OCI-LY1 (cell line): ENCODE measurements around the gene PRKCA.

Source experiments
- H2AFZ ChIP-seq: fragments of 200-600 bp; sonication (generic), shearing (Covaris generic); 2 replicates; pipeline ENCODE4 v1.6.0; 2014; ENCODE audit warnings: antibody characterized with exemption, mild to moderate bottlenecking, low read length
- H3F3A ChIP-seq: fragments of 200-600 bp; sonication (generic), shearing (Covaris generic); 2 replicates; pipeline ENCODE4 v1.6.0; 2014; ENCODE audit warnings: mild to moderate bottlenecking, antibody characterized with exemption, low read length, moderate library complexity; ENCODE audit not compliant: insufficient read depth
- H3K27ac ChIP-seq: fragments of 200-600 bp; sonication (generic); 2 replicates; pipeline ENCODE4 v1.5.1; 2014; ENCODE audit warnings: low read length, mixed run types, mild to moderate bottlenecking, low read depth; ENCODE audit not compliant: poor library complexity, severe bottlenecking
- H3K27me3 ChIP-seq: fragments of 200-600 bp; sonication (generic); 2 replicates; pipeline ENCODE4 v1.6.0; 2014; ENCODE audit warnings: antibody characterized with exemption, mild to moderate bottlenecking, low read length, moderate library complexity; ENCODE audit not compliant: insufficient read depth
- H3K36me3 ChIP-seq: fragments of 200-600 bp; sonication (generic); 2 replicates; pipeline ENCODE4 v1.6.1; 2014; ENCODE audit warnings: mild to moderate bottlenecking, antibody characterized with exemption, low read length, moderate library complexity, mixed read lengths; ENCODE audit not compliant: insufficient read depth
- H3K4me1 ChIP-seq: fragments of 200-600 bp; sonication (generic); 2 replicates; pipeline ENCODE4 v1.5.1; 2014; ENCODE audit warnings: mild to moderate bottlenecking, low read length, moderate library complexity; ENCODE audit not compliant: insufficient read depth, severe bottlenecking
- H3K4me2 ChIP-seq: fragments of 200-600 bp; sonication (generic), shearing (Covaris generic); 2 replicates; pipeline ENCODE4 v1.6.1; 2014; ENCODE audit warnings: low read length
- H3K4me3 ChIP-seq: fragments of 200-600 bp; sonication (generic); 2 replicates; pipeline ENCODE4 v1.5.1; 2014; ENCODE audit warnings: low read length, low read depth, mild to moderate bottlenecking, mixed read lengths; ENCODE audit not compliant: poor library complexity, severe bottlenecking
- H3K79me2 ChIP-seq: fragments of 200-600 bp; shearing (Covaris generic); 2 replicates; pipeline ENCODE4 v1.6.1; 2016; ENCODE audit warnings: mixed run types, low read length, mixed read lengths; ENCODE audit not compliant: insufficient read depth
- H3K9ac ChIP-seq: fragments of 200-600 bp; sonication (generic), shearing (Covaris generic); 2 replicates; pipeline ENCODE4 v1.6.1; 2014; ENCODE audit warnings: mild to moderate bottlenecking, low read length, mixed read lengths
- H3K9me2 ChIP-seq: fragments of 200-600 bp; sonication (generic), shearing (Covaris generic); 2 replicates; pipeline ENCODE4 v1.6.1; 2014; ENCODE audit warnings: low read depth, mild to moderate bottlenecking, low read length, mixed read lengths
- H3K9me3 ChIP-seq: fragments of 200-600 bp; shearing (Covaris generic); 2 replicates; pipeline ENCODE4 v1.6.1; 2014; ENCODE audit warnings: low read length, mixed read lengths
- H4K20me1 ChIP-seq: fragments of 200-600 bp; sonication (generic), shearing (Covaris generic); 2 replicates; pipeline ENCODE4 v1.6.0; 2016; ENCODE audit warnings: mild to moderate bottlenecking, low read length; ENCODE audit not compliant: insufficient read depth
- CTCF ChIP-seq: fragments of 200-600 bp; sonication (generic), shearing (Covaris generic); IDR thresholded peaks from 2 replicates; pipeline ENCODE4 v1.5.1; 2017; ENCODE audit warnings: mild to moderate bottlenecking, antibody characterized with exemption, low read length, moderate library complexity, mixed read lengths
- EZH2 ChIP-seq: fragments of 200-600 bp; sonication (generic), shearing (Covaris generic); IDR thresholded peaks from 2 replicates; pipeline ENCODE4 v1.8.0; 2017; ENCODE audit warnings: borderline replicate concordance, mixed run types, mild to moderate bottlenecking, antibody characterized with exemption, low read length, moderate library complexity, mixed read lengths

Gene PRKCA

GRCh38 chr17:66381701-66382362, 79.4 kb downstream of the PRKCA start:
- no peak overlapping the region for H3K4me2 ChIP-seq
- H3K9me2 ChIP-seq = no peaks in the 10 kb centered on the region
- H3F3A ChIP-seq = no peaks in the 10 kb centered on the region
- no peak overlapping the region for H3K27ac ChIP-seq
- no peaks in the 10 kb centered on the region for H3K27me3 ChIP-seq
- H3K4me1 ChIP-seq = peaks cover 20% of the 10 kb centered on the region
- H3K9ac ChIP-seq = no peak overlapping the region
- H3K4me3 ChIP-seq = no peak overlapping the region
- H3K36me3 ChIP-seq = no peaks in the 10 kb centered on the region; the same call in 1 of the 2 replicates
- H3K9me3 ChIP-seq = no peaks in the 10 kb centered on the region
- H4K20me1 ChIP-seq = no peaks in the 10 kb centered on the region
- TF ChIP-seq CTCF (no peak), EZH2 (no peak)
- H2AFZ ChIP-seq = no peak overlapping the region
- H3K79me2 ChIP-seq = peaks cover 22% of the 10 kb centered on the region

GRCh38 chr17:66383333-66383732, 80.9 kb downstream of the PRKCA start:
- Histone ChIP-seq H2AFZ (no peak overlapping the region), H3F3A (no peaks in the 10 kb centered on the region), H3K36me3 (no peaks in the 10 kb centered on the region; the same call in 1 of the 2 replicates), H3K27ac (no peak overlapping the region), H3K4me3 (no peak overlapping the region), H3K4me2 (no peak overlapping the region), H3K9ac (no peak overlapping the region), H3K27me3 (no peaks in the 10 kb centered on the region), H3K9me3 (no peaks in the 10 kb centered on the region), H4K20me1 (no peaks in the 10 kb centered on the region), H3K4me1 (peaks cover 22% of the 10 kb centered on the region), H3K9me2 (no peaks in the 10 kb centered on the region), H3K79me2 (peaks cover 22% of the 10 kb centered on the region)
- no peak for TF ChIP-seq CTCF
- TF ChIP-seq EZH2 = no peak

- Histone ChIP-seq H3K79me2 (0 out of 2 replicates have a peak, but pooled peaks cover 3% of the 10 kb centered on the region), H4K20me1 (no peaks in the 10 kb centered on the region), H3K9ac (no peak overlapping the region), H3K9me2 (no peaks in the 10 kb centered on the region), H3K27me3 (no peaks in the 10 kb centered on the region), H3K27ac (peak overlapping the region; percentile 48), H3K9me3 (no peaks in the 10 kb centered on the region), H2AFZ (no peak overlapping the region), H3K36me3 (no peaks in the 10 kb centered on the region; the same call in 1 of the 2 replicates), H3K4me3 (no peak overlapping the region), H3K4me1 (peaks cover 19% of the 10 kb centered on the region), H3K4me2 (no peak overlapping the region), H3F3A (no peaks in the 10 kb centered on the region)
- TF ChIP-seq EZH2 (no peak), CTCF (no peak)
These were observed 84.3 kb downstream of the PRKCA start for GRCh38 chr17:66386498-66387351.
